Kidney epithelial cell (primary cell): ENCODE measurements around the gene NTMT2. TPM values are rescaled to one million over a fixed set of nuclear protein-coding genes. Genes with fewer than 3 reads are reported as not detected.

Experiments used
- DNase-seq: peaks from one replicate; pipeline ENCODE4 v3.0.0-alpha.2; 2010; ENCODE audit warnings: low read depth
- H3K27me3 ChIP-seq: 2 replicates; pipeline ENCODE4 v1.6.0; 2011; ENCODE audit warnings: low read length; ENCODE audit not compliant: control insufficient read depth, insufficient read depth
- H3K36me3 ChIP-seq: 2 replicates; pipeline ENCODE4 v1.5.1; 2011; ENCODE audit warnings: low read length; ENCODE audit not compliant: control insufficient read depth, insufficient read depth
- H3K4me3 ChIP-seq: 2 replicates; pipeline ENCODE4 v1.5.1; 2011; ENCODE audit warnings: low read depth, mild to moderate bottlenecking, control low read depth, low read length
- total RNA-seq: library from RNA; depleted of rRNA; stranded (reverse); fragments of >200 nt; gene quantifications from 2 replicates; pipeline ENCODE4 v1.2.3, GENCODE V29; 2015
- TF ChIP-seq, protein P1 (sequence below): IDR thresholded peaks from 2 replicates; pipeline ENCODE4 v1.5.1; 2011; ENCODE audit warnings: mild to moderate bottlenecking, moderate library complexity, low read length, control low read depth, inconsistent platforms; ENCODE audit not compliant: insufficient read depth, poor library complexity, severe bottlenecking

Gene NTMT2
- total RNA-seq, 1 donor from 2014 or later = not detected

- TF ChIP-seq, protein P1, sequence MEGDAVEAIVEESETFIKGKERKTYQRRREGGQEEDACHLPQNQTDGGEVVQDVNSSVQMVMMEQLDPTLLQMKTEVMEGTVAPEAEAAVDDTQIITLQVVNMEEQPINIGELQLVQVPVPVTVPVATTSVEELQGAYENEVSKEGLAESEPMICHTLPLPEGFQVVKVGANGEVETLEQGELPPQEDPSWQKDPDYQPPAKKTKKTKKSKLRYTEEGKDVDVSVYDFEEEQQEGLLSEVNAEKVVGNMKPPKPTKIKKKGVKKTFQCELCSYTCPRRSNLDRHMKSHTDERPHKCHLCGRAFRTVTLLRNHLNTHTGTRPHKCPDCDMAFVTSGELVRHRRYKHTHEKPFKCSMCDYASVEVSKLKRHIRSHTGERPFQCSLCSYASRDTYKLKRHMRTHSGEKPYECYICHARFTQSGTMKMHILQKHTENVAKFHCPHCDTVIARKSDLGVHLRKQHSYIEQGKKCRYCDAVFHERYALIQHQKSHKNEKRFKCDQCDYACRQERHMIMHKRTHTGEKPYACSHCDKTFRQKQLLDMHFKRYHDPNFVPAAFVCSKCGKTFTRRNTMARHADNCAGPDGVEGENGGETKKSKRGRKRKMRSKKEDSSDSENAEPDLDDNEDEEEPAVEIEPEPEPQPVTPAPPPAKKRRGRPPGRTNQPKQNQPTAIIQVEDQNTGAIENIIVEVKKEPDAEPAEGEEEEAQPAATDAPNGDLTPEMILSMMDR = no peak
- H3K4me3 ChIP-seq = no peak overlapping the region
- DNase-seq = no peak
- no peaks in the 10 kb centered on the region for H3K27me3 ChIP-seq
- H3K36me3 ChIP-seq = no peaks in the 10 kb centered on the region
These were observed 52.3 kb downstream of the NTMT2 start for GRCh38 chr1:170198090-170198489.

- no peak for DNase-seq
- no peaks in the 10 kb centered on the region for H3K36me3 ChIP-seq
- H3K4me3 ChIP-seq = no peak overlapping the region
- no peaks in the 10 kb centered on the region for H3K27me3 ChIP-seq
- TF ChIP-seq, protein P1 = no peak
These were observed 52.8 kb downstream of the NTMT2 start for GRCh38 chr1:170198584-170198983.

GRCh38 chr1:170200161-170200560, 54.4 kb downstream of the NTMT2 start:
- H3K27me3 ChIP-seq = no peaks in the 10 kb centered on the region
- DNase-seq = no peak
- H3K36me3 ChIP-seq = no peaks in the 10 kb centered on the region
- TF ChIP-seq, protein P1 = no peak
- H3K4me3 ChIP-seq = no peak overlapping the region

- Histone ChIP-seq H3K27me3 (no peaks in the 10 kb centered on the region), H3K36me3 (no peaks in the 10 kb centered on the region), H3K4me3 (no peak overlapping the region)
- DNase-seq = no peak
- TF ChIP-seq, protein P1 = no peak
These were observed 55.0 kb downstream of the NTMT2 start for GRCh38 chr1:170200621-170201397.

GRCh38 chr1:170203693-170204092, 57.9 kb downstream of the NTMT2 start:
- TF ChIP-seq, protein P1 = no peak
- no peak for DNase-seq

GRCh38 chr1:170204121-170204520, 58.4 kb downstream of the NTMT2 start:
- TF ChIP-seq, protein P1 = no peak
- no peak overlapping the region for H3K4me3 ChIP-seq
- no peaks in the 10 kb centered on the region for H3K36me3 ChIP-seq
- no peak for DNase-seq
- no peaks in the 10 kb centered on the region for H3K27me3 ChIP-seq

More at GRCh38 chr1:170203693-170204092, 57.9 kb downstream of the NTMT2 start:
- Histone ChIP-seq H3K36me3 (no peaks in the 10 kb centered on the region), H3K27me3 (no peaks in the 10 kb centered on the region), H3K4me3 (no peak overlapping the region)
